Hepatocyte (in vitro differentiated cells): ENCODE results near the gene COG4.

Source experiments
- CTCF ChIP-seq: fragments of 200-600 bp; sonication (generic); IDR thresholded peaks from 2 replicates; pipeline ENCODE4 v1.5.1; 2016; ENCODE audit warnings: antibody characterized with exemption, mild to moderate bottlenecking; ENCODE audit not compliant: poor library complexity
- EZH2 ChIP-seq: fragments of 200-600 bp; sonication (generic); IDR thresholded peaks from 2 replicates; pipeline ENCODE4 v1.6.1; 2016; ENCODE audit warnings: antibody characterized with exemption, mild to moderate bottlenecking, borderline replicate concordance

- no peak for TF ChIP-seq CTCF
- TF ChIP-seq EZH2 = no peak
Measured at GRCh38 chr16:70437582-70438557, 85.5 kb downstream of the COG4 start.
